SK-N-SH (cell line): ENCODE data around the gene ZKSCAN1. TPM values are rescaled to one million over a fixed set of nuclear protein-coding genes. Genes with fewer than 3 reads are reported as not detected.

ENCODE experiments used
- CTCF ChIA-PET: fragments of 300-600, 350-600 bp; formaldehyde crosslinking; extraction: SDS; loops from one replicate; lab custom pipeline; 2021; lab: Yijun Ruan, JAX
- POLR2A ChIA-PET: fragments of 350-600 bp; sonication (Branson Sonifier 250); formaldehyde crosslinking; extraction: SDS; loops from one replicate; lab custom pipeline; 2020; ENCODE audit warnings: antibody characterized with exemption, inconsistent platforms; lab: Yijun Ruan, JAX
- DNase-seq: peaks from one replicate; pipeline ENCODE4 v3.0.0; 2012
- H2AFZ ChIP-seq: fragments of 200-600 bp; sonication (generic); 2 replicates; pipeline ENCODE4 v1.8.1; 2016; ENCODE audit warnings: antibody characterized with exemption, mild to moderate bottlenecking, low read depth
- H3F3A ChIP-seq: fragments of 200-600 bp; sonication (generic); replicated peaks from 2 replicates; pipeline ENCODE3; 2016; ENCODE audit warnings: antibody characterized with exemption, mild to moderate bottlenecking; ENCODE audit not compliant: insufficient read depth
- H3K27ac ChIP-seq, 2 experiments: fragments of 200-500 bp in 1 of 2; fragments of 200-600 bp in 1 of 2; sonication (Bioruptor generic) in 1 of 2; sonication (generic), shearing (Covaris generic) in 1 of 2; 2 replicates each; pipeline versions ENCODE4 v1.5.1 to v1.6.1; 2014 to 2016; ENCODE audit warnings: low read depth in 2 of 2, inconsistent platforms in 1 of 2, low read length in 1 of 2, mild to moderate bottlenecking in 1 of 2, mixed read lengths in 1 of 2
- H3K27me3 ChIP-seq: fragments of 200-600 bp; sonication (generic), shearing (Covaris generic); 2 replicates; pipeline ENCODE4 v1.6.1; 2016; ENCODE audit warnings: mixed run types; ENCODE audit not compliant: insufficient read depth
- H3K36me3 ChIP-seq, 2 experiments: fragments of 200-500 bp in 1 of 2; fragments of 200-600 bp in 1 of 2; sonication (Bioruptor generic) in 1 of 2; sonication (generic) in 1 of 2; replicated peaks in 1 of 2; 2 replicates each; pipeline versions ENCODE3 to v1.5.1; 2014 to 2016; ENCODE audit warnings: low read length in 1 of 2, mild to moderate bottlenecking in 1 of 2; ENCODE audit not compliant: insufficient read depth in 2 of 2, control insufficient read depth in 1 of 2
- H3K4me1 ChIP-seq, 2 experiments: fragments of 200-500 bp in 1 of 2; fragments of 200-600 bp in 1 of 2; sonication (Bioruptor generic) in 1 of 2; sonication (generic), shearing (Covaris generic) in 1 of 2; 2 replicates each; pipeline versions ENCODE4 v1.5.1 to v1.6.1; 2014 to 2016; ENCODE audit warnings: low read depth in 1 of 2, low read length in 1 of 2, mixed run types in 1 of 2; ENCODE audit not compliant: insufficient read depth in 2 of 2, control insufficient read depth in 1 of 2
- H3K4me2 ChIP-seq: fragments of 200-600 bp; sonication (generic), shearing (Covaris generic); 2 replicates; pipeline ENCODE4 v1.6.1; 2017; ENCODE audit warnings: mixed run types
- H3K4me3 ChIP-seq, 2 experiments: fragments of 200-500 bp in 1 of 2; fragments of 200-600 bp in 1 of 2; sonication (Bioruptor generic) in 1 of 2; sonication (generic), shearing (Covaris generic) in 1 of 2; 2 replicates each; pipeline versions ENCODE4 v1.5.1 to v1.8.1; 2014 to 2016; ENCODE audit warnings: low read depth in 2 of 2, inconsistent platforms in 1 of 2, low read length in 1 of 2, mild to moderate bottlenecking in 1 of 2, mixed read lengths in 1 of 2, moderate library complexity in 1 of 2
- H3K79me2 ChIP-seq: fragments of 200-600 bp; sonication (generic); 2 replicates; pipeline ENCODE4 v1.8.1; 2017; ENCODE audit warnings: mild to moderate bottlenecking; ENCODE audit not compliant: insufficient read depth
- H3K9ac ChIP-seq: fragments of 200-600 bp; sonication (generic); 2 replicates; pipeline ENCODE4 v1.6.1; 2017; ENCODE audit warnings: mixed run types
- H3K9me2 ChIP-seq: fragments of 200-600 bp; sonication (generic); 2 replicates; pipeline ENCODE4 v1.6.1; 2017; ENCODE audit warnings: mixed run types
- H3K9me3 ChIP-seq: fragments of 200-600 bp; sonication (generic); 2 replicates; pipeline ENCODE4 v1.6.1; 2017; ENCODE audit warnings: mixed run types, mild to moderate bottlenecking, moderate library complexity
- H4K20me1 ChIP-seq: fragments of 200-600 bp; sonication (generic); 2 replicates; pipeline ENCODE4 v1.6.1; 2017; ENCODE audit warnings: mild to moderate bottlenecking, mixed run types; ENCODE audit not compliant: insufficient read depth
- CHD2 ChIP-seq: fragments of 150-350 bp; IDR thresholded peaks from 2 replicates; pipeline ENCODE4 v1.6.1; 2018; ENCODE audit warnings: low read length; ENCODE audit not compliant: partially characterized antibody
- ELF1 ChIP-seq: IDR thresholded peaks from 2 replicates; pipeline ENCODE4 v1.4.0; 2012
- FOSL2 ChIP-seq: IDR thresholded peaks from 2 replicates; pipeline ENCODE4 v1.4.0; 2012; ENCODE audit warnings: low read depth, mild to moderate bottlenecking, moderate library complexity, borderline replicate concordance
- FOXM1 ChIP-seq: IDR thresholded peaks from 2 replicates; pipeline ENCODE4 v1.4.0; 2012; ENCODE audit warnings: low read depth, mild to moderate bottlenecking
- GATA2 ChIP-seq: sonication (generic); formaldehyde crosslinking; IDR thresholded peaks from 2 replicates; pipeline ENCODE4 v1.5.0; 2020; ENCODE audit warnings: mild to moderate bottlenecking, missing genetic modification reagents
- NFIC ChIP-seq: IDR thresholded peaks from 2 replicates; pipeline ENCODE4 v1.4.0; 2012; ENCODE audit warnings: borderline replicate concordance
- NRF1 ChIP-seq: IDR thresholded peaks from 2 replicates; pipeline ENCODE4 v1.6.1; 2012; ENCODE audit warnings: low read depth, mild to moderate bottlenecking, low read length
- POLR2AphosphoS5 ChIP-seq: IDR thresholded peaks from 2 replicates; pipeline ENCODE4 v1.6.1; 2012; ENCODE audit warnings: low read depth, low read length
- RAD21 ChIP-seq: IDR thresholded peaks from 2 replicates; pipeline ENCODE4 v1.6.1; 2012; ENCODE audit warnings: mild to moderate bottlenecking, low read length
- RFX5 ChIP-seq: IDR thresholded peaks from 2 replicates; pipeline ENCODE4 v1.6.1; 2012; ENCODE audit warnings: mild to moderate bottlenecking, improper control_type of control experiment, low read length
- TCF12 ChIP-seq: IDR thresholded peaks from 2 replicates; pipeline ENCODE4 v1.4.0; 2012
- TEAD4 ChIP-seq: IDR thresholded peaks from 2 replicates; pipeline ENCODE4 v1.4.0; 2012; ENCODE audit warnings: mild to moderate bottlenecking, borderline replicate concordance; ENCODE audit not compliant: insufficient read depth
- WGBS: methylation state at CpG from one replicate; pipeline ENCODE4 v1.1.6; 2017; ENCODE audit warnings: low lambda C conversion rate; 5-methylcytosine and 5-hydroxymethylcytosine counted together
- polyA plus RNA-seq, 3 experiments: library from polyadenylated mRNA; depleted of rRNA; stranded (reverse); fragments of >200 nt; gene quantifications; 2 replicates each; pipeline ENCODE4 v1.2.3, GENCODE V29; 2012
- TF ChIP-seq, protein P1 (sequence below): fragments of 200-600 bp; sonication (generic); IDR thresholded peaks from 2 replicates; pipeline ENCODE4 v1.6.1; 2017; ENCODE audit warnings: antibody characterized with exemption, mild to moderate bottlenecking, moderate library complexity
- TF ChIP-seq, protein P2 (sequence below): IDR thresholded peaks from 2 replicates; pipeline ENCODE4 v1.6.1; 2012; ENCODE audit warnings: mild to moderate bottlenecking, low read depth, low read length, moderate library complexity
- TF ChIP-seq, protein P3 (sequence below): fragments of 150-350 bp; IDR thresholded peaks from 2 replicates; pipeline ENCODE4 v1.6.1; 2016; ENCODE audit warnings: mild to moderate bottlenecking, low read depth, low read length
- TF ChIP-seq, protein P4 (sequence below): fragments of 150-350 bp; IDR thresholded peaks from 2 replicates; pipeline ENCODE4 v1.6.1; 2017; ENCODE audit warnings: antibody characterized with exemption, low read length, low read depth, borderline replicate concordance
- TF ChIP-seq, protein P5 (sequence below): IDR thresholded peaks from 2 replicates; pipeline ENCODE4 v1.4.0; 2012; ENCODE audit warnings: low read depth

ZKSCAN1 gene
- polyA plus RNA-seq, 1 of the 3 experiments (the other 2 are of a cell fraction): 21.1 TPM

DNA sequence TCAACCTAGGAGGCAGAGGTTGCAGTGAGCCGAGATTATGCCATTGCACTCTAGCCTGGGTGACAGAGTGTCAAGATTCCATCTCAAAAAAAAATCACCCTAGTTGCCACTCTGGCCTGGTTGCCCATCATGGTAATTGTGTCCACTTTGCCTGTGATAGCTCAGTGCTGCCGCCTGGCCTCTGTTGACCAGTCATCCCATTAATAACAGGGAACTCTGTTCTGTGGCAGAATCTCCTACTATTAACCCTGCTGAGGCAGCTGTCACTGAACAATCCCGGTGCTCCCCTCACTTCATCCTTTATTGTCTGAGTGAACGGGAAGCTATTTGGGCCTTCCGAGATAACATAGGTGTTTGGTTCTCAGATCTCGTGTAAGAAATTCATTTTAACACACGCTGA lies 51.6 kb downstream of the ZKSCAN1 start:
- peaks cover 0 to 21% of the 10 kb centered on the region in 2 experiments; a peak in 1 of 4 replicates for H3K4me1 ChIP-seq
- peaks cover 45% of the 10 kb centered on the region for H3F3A ChIP-seq
- no peaks in the 10 kb centered on the region for H3K27me3 ChIP-seq
- no peak overlapping the region for H3K9ac ChIP-seq
- no peak overlapping the region for H3K4me3 ChIP-seq
- H3K4me2 ChIP-seq: no peak overlapping the region
- H4K20me1 ChIP-seq: no peaks in the 10 kb centered on the region
- peaks cover 36 to 64% of the 10 kb centered on the region in 2 experiments for H3K36me3 ChIP-seq
- no peaks in the 10 kb centered on the region for H3K79me2 ChIP-seq
- peaks cover 23% of the 10 kb centered on the region for H3K9me3 ChIP-seq
- H3K27ac ChIP-seq: peak overlapping the region in 1 of 2 experiments; percentile 16; a peak in 1 of 4 replicates
- H3K9me2 ChIP-seq: no peaks in the 10 kb centered on the region
- DNase-seq: no peak
- 87% methylated on average over 7 of the region's 7 CpGs for WGBS
- TF ChIP-seq TEAD4 (no peak), CHD2 (peak; percentile 47)
- POLR2A ChIA-PET: interaction anchor here (0.8 to 1.4 kb wide), 2 partner anchors 13 to 34 kb away, joined by 3 read pairs; partner anchors contain the start of gene MCM7
- no peak overlapping the region for H2AFZ ChIP-seq
- CTCF ChIA-PET: interaction anchor here (0.8 to 1.1 kb wide), 7 partner anchors 9 to 102 kb away, joined by 3 to 4 read pairs (median 3); partner anchors contain the start of genes GAL3ST4 and ZNF3

DNA sequence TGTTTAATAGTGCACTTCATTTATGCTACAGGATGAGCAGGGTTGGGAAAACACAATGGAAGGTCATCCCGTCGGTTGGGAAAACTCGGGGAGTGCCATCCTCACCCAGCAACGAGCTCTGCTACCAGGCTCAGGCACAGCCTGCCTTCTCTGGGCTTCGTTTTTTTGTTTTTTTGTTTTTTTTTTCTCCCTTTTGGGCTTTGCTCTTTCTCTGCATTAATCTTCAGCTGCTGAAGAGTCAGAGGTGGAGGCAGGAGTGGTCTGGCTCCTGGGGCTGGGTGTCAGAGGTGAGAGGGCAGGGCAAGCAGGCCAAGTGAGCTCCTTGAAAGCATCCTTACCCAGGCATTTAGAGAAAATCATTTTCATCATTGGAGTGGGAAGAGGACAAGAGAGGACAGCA lies 54.6 kb downstream of the ZKSCAN1 start:
- CTCF ChIA-PET: interaction anchor here (1.2 to 3.2 kb wide), 5 partner anchors 9 to 77 kb away, joined by 3 to 21 read pairs (median 5); partner anchors contain the start of gene ZNF3
- Histone ChIP-seq H3K36me3 (peaks cover 50 to 75% of the 10 kb centered on the region in 2 experiments), H4K20me1 (no peaks in the 10 kb centered on the region), H3K9ac (no peak overlapping the region), H3K9me3 (peaks cover 39% of the 10 kb centered on the region), H3K27me3 (no peaks in the 10 kb centered on the region), H3K27ac (no peak overlapping the region), H2AFZ (no peak overlapping the region), H3K4me2 (no peak overlapping the region), H3K4me3 (no peak overlapping the region; a peak in 1 of 4 replicates), H3F3A (peaks cover 45% of the 10 kb centered on the region), H3K79me2 (peaks cover 20% of the 10 kb centered on the region; the same call in 1 of the 2 replicates), H3K9me2 (no peaks in the 10 kb centered on the region), H3K4me1 (peaks cover 0 to 14% of the 10 kb centered on the region in 2 experiments; a peak in 1 of 4 replicates)
- TF ChIP-seq NFIC: no peak
- TF ChIP-seq TCF12: no peak
- no peak for TF ChIP-seq RAD21
- no peak for TF ChIP-seq FOXM1
- TF ChIP-seq TEAD4: no peak
- TF ChIP-seq, protein P1, sequence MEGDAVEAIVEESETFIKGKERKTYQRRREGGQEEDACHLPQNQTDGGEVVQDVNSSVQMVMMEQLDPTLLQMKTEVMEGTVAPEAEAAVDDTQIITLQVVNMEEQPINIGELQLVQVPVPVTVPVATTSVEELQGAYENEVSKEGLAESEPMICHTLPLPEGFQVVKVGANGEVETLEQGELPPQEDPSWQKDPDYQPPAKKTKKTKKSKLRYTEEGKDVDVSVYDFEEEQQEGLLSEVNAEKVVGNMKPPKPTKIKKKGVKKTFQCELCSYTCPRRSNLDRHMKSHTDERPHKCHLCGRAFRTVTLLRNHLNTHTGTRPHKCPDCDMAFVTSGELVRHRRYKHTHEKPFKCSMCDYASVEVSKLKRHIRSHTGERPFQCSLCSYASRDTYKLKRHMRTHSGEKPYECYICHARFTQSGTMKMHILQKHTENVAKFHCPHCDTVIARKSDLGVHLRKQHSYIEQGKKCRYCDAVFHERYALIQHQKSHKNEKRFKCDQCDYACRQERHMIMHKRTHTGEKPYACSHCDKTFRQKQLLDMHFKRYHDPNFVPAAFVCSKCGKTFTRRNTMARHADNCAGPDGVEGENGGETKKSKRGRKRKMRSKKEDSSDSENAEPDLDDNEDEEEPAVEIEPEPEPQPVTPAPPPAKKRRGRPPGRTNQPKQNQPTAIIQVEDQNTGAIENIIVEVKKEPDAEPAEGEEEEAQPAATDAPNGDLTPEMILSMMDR: no peak
- TF ChIP-seq FOSL2: no peak
- TF ChIP-seq, protein P2, sequence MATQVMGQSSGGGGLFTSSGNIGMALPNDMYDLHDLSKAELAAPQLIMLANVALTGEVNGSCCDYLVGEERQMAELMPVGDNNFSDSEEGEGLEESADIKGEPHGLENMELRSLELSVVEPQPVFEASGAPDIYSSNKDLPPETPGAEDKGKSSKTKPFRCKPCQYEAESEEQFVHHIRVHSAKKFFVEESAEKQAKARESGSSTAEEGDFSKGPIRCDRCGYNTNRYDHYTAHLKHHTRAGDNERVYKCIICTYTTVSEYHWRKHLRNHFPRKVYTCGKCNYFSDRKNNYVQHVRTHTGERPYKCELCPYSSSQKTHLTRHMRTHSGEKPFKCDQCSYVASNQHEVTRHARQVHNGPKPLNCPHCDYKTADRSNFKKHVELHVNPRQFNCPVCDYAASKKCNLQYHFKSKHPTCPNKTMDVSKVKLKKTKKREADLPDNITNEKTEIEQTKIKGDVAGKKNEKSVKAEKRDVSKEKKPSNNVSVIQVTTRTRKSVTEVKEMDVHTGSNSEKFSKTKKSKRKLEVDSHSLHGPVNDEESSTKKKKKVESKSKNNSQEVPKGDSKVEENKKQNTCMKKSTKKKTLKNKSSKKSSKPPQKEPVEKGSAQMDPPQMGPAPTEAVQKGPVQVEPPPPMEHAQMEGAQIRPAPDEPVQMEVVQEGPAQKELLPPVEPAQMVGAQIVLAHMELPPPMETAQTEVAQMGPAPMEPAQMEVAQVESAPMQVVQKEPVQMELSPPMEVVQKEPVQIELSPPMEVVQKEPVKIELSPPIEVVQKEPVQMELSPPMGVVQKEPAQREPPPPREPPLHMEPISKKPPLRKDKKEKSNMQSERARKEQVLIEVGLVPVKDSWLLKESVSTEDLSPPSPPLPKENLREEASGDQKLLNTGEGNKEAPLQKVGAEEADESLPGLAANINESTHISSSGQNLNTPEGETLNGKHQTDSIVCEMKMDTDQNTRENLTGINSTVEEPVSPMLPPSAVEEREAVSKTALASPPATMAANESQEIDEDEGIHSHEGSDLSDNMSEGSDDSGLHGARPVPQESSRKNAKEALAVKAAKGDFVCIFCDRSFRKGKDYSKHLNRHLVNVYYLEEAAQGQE: no peak
- TF ChIP-seq ELF1: no peak
- TF ChIP-seq POLR2AphosphoS5: no peak; the same call in 1 of the 2 replicates
- TF ChIP-seq, protein P3, sequence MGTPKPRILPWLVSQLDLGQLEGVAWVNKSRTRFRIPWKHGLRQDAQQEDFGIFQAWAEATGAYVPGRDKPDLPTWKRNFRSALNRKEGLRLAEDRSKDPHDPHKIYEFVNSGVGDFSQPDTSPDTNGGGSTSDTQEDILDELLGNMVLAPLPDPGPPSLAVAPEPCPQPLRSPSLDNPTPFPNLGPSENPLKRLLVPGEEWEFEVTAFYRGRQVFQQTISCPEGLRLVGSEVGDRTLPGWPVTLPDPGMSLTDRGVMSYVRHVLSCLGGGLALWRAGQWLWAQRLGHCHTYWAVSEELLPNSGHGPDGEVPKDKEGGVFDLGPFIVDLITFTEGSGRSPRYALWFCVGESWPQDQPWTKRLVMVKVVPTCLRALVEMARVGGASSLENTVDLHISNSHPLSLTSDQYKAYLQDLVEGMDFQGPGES: no peak
- TF ChIP-seq, protein P4, sequence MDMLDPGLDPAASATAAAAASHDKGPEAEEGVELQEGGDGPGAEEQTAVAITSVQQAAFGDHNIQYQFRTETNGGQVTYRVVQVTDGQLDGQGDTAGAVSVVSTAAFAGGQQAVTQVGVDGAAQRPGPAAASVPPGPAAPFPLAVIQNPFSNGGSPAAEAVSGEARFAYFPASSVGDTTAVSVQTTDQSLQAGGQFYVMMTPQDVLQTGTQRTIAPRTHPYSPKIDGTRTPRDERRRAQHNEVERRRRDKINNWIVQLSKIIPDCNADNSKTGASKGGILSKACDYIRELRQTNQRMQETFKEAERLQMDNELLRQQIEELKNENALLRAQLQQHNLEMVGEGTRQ: no peak
- no peak for TF ChIP-seq NRF1
- TF ChIP-seq GATA2 (CRISPR knock-in tag): no peak
- TF ChIP-seq RFX5: no peak
- TF ChIP-seq, protein P5, sequence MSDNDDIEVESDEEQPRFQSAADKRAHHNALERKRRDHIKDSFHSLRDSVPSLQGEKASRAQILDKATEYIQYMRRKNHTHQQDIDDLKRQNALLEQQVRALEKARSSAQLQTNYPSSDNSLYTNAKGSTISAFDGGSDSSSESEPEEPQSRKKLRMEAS: no peak
- 93% methylated on average over 5 of the region's 5 CpGs for WGBS
- DNase-seq: no peak
- POLR2A ChIA-PET: interaction anchor here (1.6 kb wide), 1 partner anchor 10 kb away, joined by 6 read pairs; no protein-coding TSS in a partner anchor
